Measurements from ENCODE around the gene P3H2. TPM values are rescaled to one million over a fixed set of nuclear protein-coding genes. Genes with fewer than 3 reads are reported as not detected.

The P3H2 gene
- total and polyA plus RNA-seq, 2 experiments from 2014 or later: 4.7 to 14.9 TPM

DNA sequence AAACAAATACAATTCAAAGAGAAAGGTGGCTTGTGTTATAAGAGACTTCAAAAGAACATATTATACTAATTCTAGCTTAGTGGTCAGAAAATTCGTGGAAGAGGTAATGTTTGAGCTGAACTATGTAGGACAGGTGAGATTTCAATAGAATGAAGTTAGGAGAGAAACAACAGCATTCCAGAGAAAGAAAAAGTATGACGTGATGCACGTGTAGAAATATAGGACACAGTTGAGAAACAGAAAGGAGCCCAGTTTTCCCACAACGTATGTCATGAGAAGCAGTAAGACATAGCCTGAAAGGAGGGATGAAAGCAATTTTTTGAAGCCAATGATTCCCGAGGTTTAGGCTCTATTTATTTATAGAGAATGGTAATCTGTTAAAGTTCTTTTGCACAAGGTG is 18.7 kb upstream of the P3H2 start:
- no peaks in the 10 kb centered on the region for H3K9me2 ChIP-seq (ENCODE audit: insufficient read depth)
- no peaks in the 10 kb centered on the region for H3F3A ChIP-seq (ENCODE audit: insufficient read depth)
- in situ Hi-C loops (cut with MboI): no loop called here
- no peaks in the 10 kb centered on the region for H3K9me3 ChIP-seq (ENCODE audit: low read depth)
- no peak overlapping the region for H3K27ac ChIP-seq
- no peaks in the 10 kb centered on the region for H3K36me3 ChIP-seq (ENCODE audit: low read depth)
- H3K4me3 ChIP-seq: no peak overlapping the region
- no peak overlapping the region for H3K9ac ChIP-seq
- TF ChIP-seq EZH2 (IDR thresholded peaks at IDR 0.05; ENCODE audit: insufficient read depth, poor library complexity, severe bottlenecking) (no peak), EZH2phosphoT487 (IDR thresholded peaks at IDR 0.05; ENCODE audit: insufficient read depth, low read depth) (no peak)
- no peaks in the 10 kb centered on the region for H3K4me1 ChIP-seq (ENCODE audit: insufficient read depth)
- H3K79me2 ChIP-seq (ENCODE audit: insufficient read depth): no peaks in the 10 kb centered on the region
- DNase-seq: no peak
- H3K4me2 ChIP-seq (ENCODE audit: unreplicated experiment): no peak overlapping the region
- H2AFZ ChIP-seq: peak overlapping the region; percentile 43
- H4K20me1 ChIP-seq (ENCODE audit: insufficient read depth): no peaks in the 10 kb centered on the region
- 32 to 37% methylated on average over 5 of the region's 5 CpGs for WGBS, 2 experiments (ENCODE audit: low coverage in 1 of 2, low lambda C conversion rate in 2 of 2, missing lambda C conversion rate in 2 of 2)
- H3K27me3 ChIP-seq (replicated peaks; ENCODE audit: insufficient read depth): no peaks in the 10 kb centered on the region

DNA sequence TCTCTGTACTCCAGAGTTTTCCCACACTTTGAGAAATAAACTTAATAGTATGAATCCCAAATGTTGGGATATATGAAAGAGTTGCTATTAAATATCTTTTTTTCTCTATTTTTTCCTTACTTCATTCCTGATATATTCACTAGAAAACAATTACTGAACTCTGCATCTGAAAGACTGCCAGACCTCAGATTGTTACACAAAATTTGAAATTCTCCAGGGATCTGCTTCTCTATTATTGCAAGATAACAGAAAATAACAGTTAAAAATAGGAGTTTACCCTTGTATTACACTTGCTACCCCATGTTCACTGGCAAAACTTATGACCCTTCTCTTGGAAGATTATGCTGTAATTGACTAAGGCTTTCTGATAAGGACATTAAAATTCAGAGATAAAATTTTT is 11.7 kb upstream of the P3H2 start:
- in situ Hi-C loops (cut with MboI): no loop called here
- H3K79me2 ChIP-seq (ENCODE audit: insufficient read depth): no peaks in the 10 kb centered on the region
- H4K20me1 ChIP-seq (ENCODE audit: insufficient read depth): no peaks in the 10 kb centered on the region
- H3K4me2 ChIP-seq (ENCODE audit: unreplicated experiment): no peak overlapping the region
- H3K27me3 ChIP-seq (replicated peaks; ENCODE audit: insufficient read depth): no peaks in the 10 kb centered on the region
- H3F3A ChIP-seq (ENCODE audit: insufficient read depth): peaks cover 6% of the 10 kb centered on the region; the same call in 1 of the 2 replicates
- no peaks in the 10 kb centered on the region for H3K36me3 ChIP-seq (ENCODE audit: low read depth)
- no peaks in the 10 kb centered on the region for H3K9me3 ChIP-seq (ENCODE audit: low read depth)
- no peak overlapping the region for H3K4me3 ChIP-seq
- no peak for TF ChIP-seq EZH2 (IDR thresholded peaks at IDR 0.05; ENCODE audit: insufficient read depth, poor library complexity, severe bottlenecking)
- TF ChIP-seq EZH2phosphoT487 (IDR thresholded peaks at IDR 0.05; ENCODE audit: insufficient read depth, low read depth): no peak
- DNase-seq: peak; percentile 48
- H2AFZ ChIP-seq: no peak overlapping the region
- no peak overlapping the region for H3K9ac ChIP-seq
- H3K9me2 ChIP-seq (ENCODE audit: insufficient read depth): no peaks in the 10 kb centered on the region
- no peaks in the 10 kb centered on the region; the same call in 1 of the 2 replicates for H3K4me1 ChIP-seq (ENCODE audit: insufficient read depth)
- no peak overlapping the region for H3K27ac ChIP-seq

DNA sequence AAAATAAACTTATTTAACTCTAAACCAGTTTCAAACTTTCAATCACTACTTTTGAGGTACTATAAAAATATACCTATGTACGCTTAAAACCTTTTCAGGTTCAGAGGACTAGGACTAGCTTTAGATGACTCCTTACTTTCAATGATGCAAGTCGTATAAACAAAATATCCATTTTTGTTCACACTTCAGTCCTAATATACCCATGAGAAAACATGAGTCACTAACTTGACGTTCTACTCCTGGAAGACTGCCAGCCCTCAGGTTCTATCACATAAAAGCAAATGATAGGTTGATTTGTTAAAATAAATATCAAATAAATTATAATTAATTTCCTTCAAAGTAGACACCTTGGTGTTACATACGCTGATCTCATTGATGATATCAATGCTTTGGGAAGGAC is 10.6 kb upstream of the P3H2 start:
- Histone ChIP-seq H3K4me2 (ENCODE audit: unreplicated experiment) (no peak overlapping the region), H3K4me1 (ENCODE audit: insufficient read depth) (no peaks in the 10 kb centered on the region; the same call in 1 of the 2 replicates), H3K4me3 (no peak overlapping the region), H3K27me3 (replicated peaks; ENCODE audit: insufficient read depth) (no peaks in the 10 kb centered on the region), H3K9me2 (ENCODE audit: insufficient read depth) (no peaks in the 10 kb centered on the region), H3K9ac (no peak overlapping the region), H2AFZ (no peak overlapping the region), H3K27ac (no peak overlapping the region), H3K79me2 (ENCODE audit: insufficient read depth) (no peaks in the 10 kb centered on the region), H3K9me3 (ENCODE audit: low read depth) (no peaks in the 10 kb centered on the region), H3F3A (ENCODE audit: insufficient read depth) (peaks cover 6% of the 10 kb centered on the region; the same call in 1 of the 2 replicates), H3K36me3 (ENCODE audit: low read depth) (no peaks in the 10 kb centered on the region), H4K20me1 (ENCODE audit: insufficient read depth) (no peaks in the 10 kb centered on the region)
- TF ChIP-seq EZH2phosphoT487 (IDR thresholded peaks at IDR 0.05; ENCODE audit: insufficient read depth, low read depth): no peak
- no peak for TF ChIP-seq EZH2 (IDR thresholded peaks at IDR 0.05; ENCODE audit: insufficient read depth, poor library complexity, severe bottlenecking)
- DNase-seq: peak; percentile 55
- in situ Hi-C loops (cut with MboI): no loop called here
- 70 to 71% methylated on average over 4 of the region's 4 CpGs for WGBS, 2 experiments (ENCODE audit: low coverage in 1 of 2, low lambda C conversion rate in 2 of 2, missing lambda C conversion rate in 2 of 2)

DNA sequence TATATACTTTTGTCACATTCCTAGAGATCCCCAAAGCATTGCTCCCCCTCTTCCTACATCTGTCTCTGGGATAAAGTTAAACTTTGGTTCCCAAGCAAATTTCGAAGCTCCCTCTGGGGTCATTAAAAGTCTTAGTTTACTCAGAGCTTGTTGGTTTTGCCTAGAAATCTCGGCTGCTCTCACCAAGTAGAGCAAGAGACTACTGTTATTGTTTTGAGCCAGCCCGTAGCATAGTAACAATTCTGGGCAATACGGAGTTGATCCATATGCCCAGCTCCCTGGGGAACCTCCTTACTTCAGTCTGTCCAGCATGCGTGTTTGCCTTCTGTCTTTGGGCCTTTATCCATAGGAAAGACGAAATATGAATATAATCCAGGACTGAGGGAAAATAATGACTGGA is 10.0 kb upstream of the P3H2 start:
- Histone ChIP-seq H3K27ac (no peak overlapping the region), H3K79me2 (ENCODE audit: insufficient read depth) (no peaks in the 10 kb centered on the region), H3K9me3 (ENCODE audit: low read depth) (no peaks in the 10 kb centered on the region), H3K36me3 (ENCODE audit: low read depth) (no peaks in the 10 kb centered on the region), H3K4me1 (ENCODE audit: insufficient read depth) (no peaks in the 10 kb centered on the region; the same call in 1 of the 2 replicates), H2AFZ (no peak overlapping the region), H3F3A (ENCODE audit: insufficient read depth) (peaks cover 6% of the 10 kb centered on the region; the same call in 1 of the 2 replicates), H3K9me2 (ENCODE audit: insufficient read depth) (no peaks in the 10 kb centered on the region), H3K27me3 (replicated peaks; ENCODE audit: insufficient read depth) (no peaks in the 10 kb centered on the region), H4K20me1 (ENCODE audit: insufficient read depth) (no peaks in the 10 kb centered on the region), H3K4me2 (ENCODE audit: unreplicated experiment) (no peak overlapping the region), H3K9ac (no peak overlapping the region), H3K4me3 (no peak overlapping the region)
- in situ Hi-C loops (cut with MboI): no loop called here
- peak; percentile 64 for DNase-seq
- 31 to 32% methylated on average over 6 of the region's 6 CpGs for WGBS, 2 experiments (ENCODE audit: low coverage in 1 of 2, low lambda C conversion rate in 2 of 2, missing lambda C conversion rate in 2 of 2)
- TF ChIP-seq EZH2 (IDR thresholded peaks at IDR 0.05; ENCODE audit: insufficient read depth, poor library complexity, severe bottlenecking) (no peak), EZH2phosphoT487 (IDR thresholded peaks at IDR 0.05; ENCODE audit: insufficient read depth, low read depth) (no peak)

DNA sequence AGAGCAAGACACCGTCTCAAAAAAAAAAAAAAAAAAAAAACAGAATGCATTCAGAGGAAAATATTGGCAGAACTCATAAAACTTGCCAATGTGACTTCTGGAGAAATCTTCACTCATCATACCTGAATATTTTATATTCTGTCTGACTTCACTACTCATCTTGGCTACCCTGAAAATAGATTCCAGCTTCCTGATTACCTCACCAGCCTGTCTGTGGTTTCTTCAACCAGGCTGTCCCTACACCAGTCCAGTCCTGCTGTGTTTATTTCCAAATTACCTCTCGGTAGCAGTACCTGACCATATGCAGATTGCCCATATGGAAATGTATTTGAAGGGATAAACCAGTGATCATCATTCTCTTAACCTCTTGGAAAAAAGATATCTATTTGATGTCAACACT is 9.3 kb upstream of the P3H2 start:
- in situ Hi-C loops (cut with MboI): no loop called here

More for the DNA sequence above, 9.3 kb upstream of the P3H2 start:
- H3K27me3 ChIP-seq (replicated peaks; ENCODE audit: insufficient read depth): no peaks in the 10 kb centered on the region
- H3K4me2 ChIP-seq (ENCODE audit: unreplicated experiment): no peak overlapping the region
- TF ChIP-seq EZH2phosphoT487 (IDR thresholded peaks at IDR 0.05; ENCODE audit: insufficient read depth, low read depth) (no peak), EZH2 (IDR thresholded peaks at IDR 0.05; ENCODE audit: insufficient read depth, poor library complexity, severe bottlenecking) (no peak)
- no peak overlapping the region for H2AFZ ChIP-seq
- no peaks in the 10 kb centered on the region for H3K79me2 ChIP-seq (ENCODE audit: insufficient read depth)
- WGBS, 2 experiments (ENCODE audit: low coverage in 1 of 2, low lambda C conversion rate in 2 of 2, missing lambda C conversion rate in 2 of 2): 74 to 92% methylated on average over 2 of the region's 2 CpGs
- no peak for DNase-seq
- H3K36me3 ChIP-seq (ENCODE audit: low read depth): no peaks in the 10 kb centered on the region
- no peaks in the 10 kb centered on the region; the same call in 1 of the 2 replicates for H3K4me1 ChIP-seq (ENCODE audit: insufficient read depth)
- H3K27ac ChIP-seq: no peak overlapping the region
- peaks cover 6% of the 10 kb centered on the region; the same call in 1 of the 2 replicates for H3F3A ChIP-seq (ENCODE audit: insufficient read depth)
- H3K9ac ChIP-seq: no peak overlapping the region
- H3K9me2 ChIP-seq (ENCODE audit: insufficient read depth): no peaks in the 10 kb centered on the region
- no peaks in the 10 kb centered on the region for H4K20me1 ChIP-seq (ENCODE audit: insufficient read depth)
- no peak overlapping the region for H3K4me3 ChIP-seq
- no peaks in the 10 kb centered on the region for H3K9me3 ChIP-seq (ENCODE audit: low read depth)
